ENCODE results near the gene GABRR3. TPM values are rescaled to one million over a fixed set of nuclear protein-coding genes. Genes with fewer than 3 reads are reported as not detected.

Gene GABRR3
- total and polyA plus RNA-seq, 12 donors: not detected

DNA sequence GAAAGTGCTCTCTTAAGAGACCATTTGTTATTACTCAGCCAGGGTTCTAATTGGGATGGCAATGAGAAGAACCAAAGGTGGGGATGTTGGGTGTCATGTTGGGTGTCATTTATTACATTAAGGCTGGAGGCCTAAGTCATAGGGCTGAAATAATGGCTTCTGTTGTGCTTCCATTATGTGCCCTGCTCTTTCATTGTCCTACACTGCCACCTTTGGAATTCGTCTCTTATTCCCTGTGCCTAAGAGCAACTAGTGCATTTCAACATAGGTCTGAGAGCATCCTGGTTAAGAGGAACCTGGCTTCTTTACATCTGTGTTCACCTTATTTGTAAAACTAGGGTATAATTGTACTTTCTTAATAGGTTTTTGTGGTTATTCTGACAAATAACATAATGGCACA is 95.1 kb downstream of the GABRR3 start:
- no peak overlapping the region for H3K4me3 ChIP-seq
- WGBS, 2 donors: 73 to 77% methylated on average over 1 of the region's 1 CpG
- peaks cover 0 to 100% (median 49%) of the 10 kb centered on the region in 9 donors for H3K36me3 ChIP-seq
- peak in 4 of 9 donors; percentile 24 to 47 (median 34) for TF ChIP-seq CTCF (IDR thresholded peaks at IDR 0.05)
- no peak overlapping the region for H3K27ac ChIP-seq
- no peaks in the 10 kb centered on the region for H3K27me3 ChIP-seq
- H3K9me3 ChIP-seq: no peaks in the 10 kb centered on the region
- ATAC-seq (peak in 2 of 8 donors; percentile 38 to 58), DNase-seq (no peak)
- intact Hi-C loops (cut with DNase I): loop anchor here in 3 of 10 donors (5.0 to 10.0 kb wide), 2 partner anchors 145 to 148 kb away; no protein-coding TSS in a partner anchor
- no peaks in the 10 kb centered on the region for H3K4me1 ChIP-seq

- H3K4me1 ChIP-seq: no peaks in the 10 kb centered on the region
- H3K9me3 ChIP-seq: no peaks in the 10 kb centered on the region
- H3K4me3 ChIP-seq: no peak overlapping the region
- intact Hi-C loops (cut with DNase I): loop anchor here in 1 of 10 donors (10.0 kb wide), 1 partner anchor 75 kb away; no protein-coding TSS in a partner anchor
- ATAC-seq: no peak
- no peaks in the 10 kb centered on the region for H3K27me3 ChIP-seq
- DNase-seq: no peak
- WGBS, 2 donors: 95 to 98% methylated on average over 2 of the region's 2 CpGs
- H3K36me3 ChIP-seq: peaks cover 0 to 100% (median 45%) of the 10 kb centered on the region in 9 donors
- no peak for TF ChIP-seq CTCF (IDR thresholded peaks at IDR 0.05)
- H3K27ac ChIP-seq: no peak overlapping the region
These were observed 95.7 kb downstream of the GABRR3 start for GRCh38 chr3:97939401-97939800.

GRCh38 chr3:97938444-97938843 is 96.7 kb downstream of the GABRR3 start:
- Histone ChIP-seq H3K9me3 (no peaks in the 10 kb centered on the region), H3K27ac (no peak overlapping the region), H3K27me3 (no peaks in the 10 kb centered on the region), H3K36me3 (peaks cover 0 to 100% (median 43%) of the 10 kb centered on the region in 9 donors), H3K4me1 (peaks cover 0 to 3% (median 0%) of the 10 kb centered on the region in 9 donors), H3K4me3 (no peak overlapping the region)
- TF ChIP-seq CTCF (IDR thresholded peaks at IDR 0.05): no peak
- no peak for ATAC-seq
- no peak for DNase-seq
- 90 to 95% methylated on average over 1 of the region's 1 CpG for WGBS, 2 donors
- intact Hi-C loops (cut with DNase I): loop anchor here in 1 of 10 donors (10.0 kb wide), 1 partner anchor 76 kb away; no protein-coding TSS in a partner anchor

DNA sequence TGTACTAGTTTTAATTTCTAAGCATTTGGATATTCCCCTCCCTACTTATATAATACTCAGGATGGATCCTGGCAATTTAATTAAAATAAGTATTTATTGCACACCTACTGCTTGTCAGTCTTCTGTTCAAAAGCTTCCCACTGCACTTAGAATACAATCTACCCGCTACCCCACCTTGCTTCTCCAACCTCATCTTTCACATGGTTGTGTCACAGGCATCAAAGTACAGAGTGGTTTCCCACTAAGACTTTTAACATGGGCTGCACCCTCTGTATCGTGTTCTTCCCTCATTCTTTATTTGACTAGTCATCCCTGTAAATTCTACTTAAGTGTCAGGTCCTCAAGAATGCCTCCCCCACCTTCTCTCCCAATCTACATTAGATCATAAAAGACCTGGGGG is 97.9 kb downstream of the GABRR3 start:
- H3K4me1 ChIP-seq: peaks cover 0 to 16% (median 3%) of the 10 kb centered on the region in 9 donors
- no peaks in the 10 kb centered on the region for H3K27me3 ChIP-seq
- H3K36me3 ChIP-seq: peaks cover 0 to 99% (median 34%) of the 10 kb centered on the region in 9 donors
- DNase-seq: no peak
- ATAC-seq: no peak
- intact Hi-C loops (cut with DNase I): loop anchor here in 1 of 10 donors (10.0 kb wide), 1 partner anchor 78 kb away; no protein-coding TSS in a partner anchor
- H3K27ac ChIP-seq: no peak overlapping the region
- H3K4me3 ChIP-seq: no peak overlapping the region
- 95 to 98% methylated on average over 2 of the region's 2 CpGs for WGBS, 2 donors
- no peaks in the 10 kb centered on the region for H3K9me3 ChIP-seq
- no peak for TF ChIP-seq CTCF (IDR thresholded peaks at IDR 0.05)
